T-helper 2 cell (primary cell): Measurements from ENCODE around the gene LDAH.

Experiments used
- DNase-seq, 5 experiments: peaks; one replicate each; pipeline versions ENCODE4 v3.0.0 to v3.0.0-alpha.2; 2012 to 2022

The LDAH gene

GRCh38 chr2:20650877-20651730 lies 171.8 kb downstream of the LDAH start, which contains the start of gene HS1BP3:
Gene HS1BP3 (minus strand): TSS chr2:20651098. CDS start chr2:20651063, 35 bp downstream.
- peak; percentile 76 to 93 (median 86) for DNase-seq

- DNase-seq: peak in 3 of 5 experiments; percentile 19 to 54 (median 31)
These were observed 172.5 kb downstream of the LDAH start for GRCh38 chr2:20650393-20650876.

- no peak for DNase-seq
These were observed 172.9 kb downstream of the LDAH start for GRCh38 chr2:20649976-20650375.

- DNase-seq: no peak
These were observed 173.3 kb downstream of the LDAH start for GRCh38 chr2:20649576-20649975.

GRCh38 chr2:20648831-20649230 lies 174.1 kb downstream of the LDAH start:
- no peak for DNase-seq

GRCh38 chr2:20648206-20648605 lies 174.7 kb downstream of the LDAH start:
- no peak for DNase-seq

GRCh38 chr2:20647738-20648137 lies 175.2 kb downstream of the LDAH start:
- DNase-seq: no peak

GRCh38 chr2:20647211-20647610 lies 175.7 kb downstream of the LDAH start:
- DNase-seq: no peak

- no peak for DNase-seq
These were observed 176.5 kb downstream of the LDAH start for GRCh38 chr2:20646446-20646845.

GRCh38 chr2:20645761-20646160 lies 177.1 kb downstream of the LDAH start:
- DNase-seq: no peak

- DNase-seq: no peak
These were observed 177.6 kb downstream of the LDAH start for GRCh38 chr2:20645301-20645701.

GRCh38 chr2:20643826-20644225 lies 179.1 kb downstream of the LDAH start:
- DNase-seq: no peak

GRCh38 chr2:20643060-20643459 lies 179.8 kb downstream of the LDAH start:
- DNase-seq: no peak

- DNase-seq: peak; percentile 52 to 69 (median 57)
These were observed 180.6 kb downstream of the LDAH start for GRCh38 chr2:20642055-20642971.

GRCh38 chr2:20641123-20641985 lies 181.5 kb downstream of the LDAH start:
- DNase-seq: no peak

- DNase-seq: no peak
These were observed 182.3 kb downstream of the LDAH start for GRCh38 chr2:20640411-20641122.

GRCh38 chr2:20638646-20639430 lies 184.1 kb downstream of the LDAH start:
- DNase-seq: no peak

- DNase-seq: no peak
These were observed 184.9 kb downstream of the LDAH start for GRCh38 chr2:20638014-20638413.

- DNase-seq: no peak
These were observed 185.8 kb downstream of the LDAH start for GRCh38 chr2:20637147-20637546.

GRCh38 chr2:20635675-20636584 lies 187.0 kb downstream of the LDAH start:
- DNase-seq: peak in 1 of 5 experiments; percentile 41
